HUES6 (cell line): Measurements from ENCODE around the gene DTWD1.
"Not testable (repeated sequence)": the region's sequence is repeated elsewhere in the genome, so short reads cannot be mapped to it uniquely, and the experiment has no call there.

Experiments
- H3K27ac ChIP-seq: 2 replicates; pipeline ENCODE4 v1.7.0; 2013; ENCODE audit warnings: low read depth, mild to moderate bottlenecking, low read length, inconsistent platforms
- H3K27me3 ChIP-seq: 2 replicates; pipeline ENCODE4 v1.6.1; 2013; ENCODE audit warnings: low read length; ENCODE audit not compliant: control insufficient read depth, insufficient read depth
- H3K36me3 ChIP-seq: 2 replicates; pipeline ENCODE4 v1.6.1; 2013; ENCODE audit warnings: low read length; ENCODE audit not compliant: control insufficient read depth, insufficient read depth
- H3K4me1 ChIP-seq: 2 replicates; pipeline ENCODE4 v1.6.1; 2013; ENCODE audit warnings: low read length; ENCODE audit not compliant: control insufficient read depth, insufficient read depth
- H3K4me3 ChIP-seq: 2 replicates; pipeline ENCODE4 v1.5.1; 2013; ENCODE audit warnings: low read depth, low read length
- H3K9ac ChIP-seq: one replicate; pipeline ENCODE4 v1.6.1; 2013; ENCODE audit warnings: mild to moderate bottlenecking, low read length
- H3K9me3 ChIP-seq: 2 replicates; pipeline ENCODE4 v1.6.1; 2013; ENCODE audit warnings: low read depth, low read length; ENCODE audit not compliant: control insufficient read depth, insufficient read depth

DTWD1 gene, protein sequence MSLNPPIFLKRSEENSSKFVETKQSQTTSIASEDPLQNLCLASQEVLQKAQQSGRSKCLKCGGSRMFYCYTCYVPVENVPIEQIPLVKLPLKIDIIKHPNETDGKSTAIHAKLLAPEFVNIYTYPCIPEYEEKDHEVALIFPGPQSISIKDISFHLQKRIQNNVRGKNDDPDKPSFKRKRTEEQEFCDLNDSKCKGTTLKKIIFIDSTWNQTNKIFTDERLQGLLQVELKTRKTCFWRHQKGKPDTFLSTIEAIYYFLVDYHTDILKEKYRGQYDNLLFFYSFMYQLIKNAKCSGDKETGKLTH

GRCh38 chr15:49620658-49621368, at the start of gene DTWD1, which contains the start of gene FAM227B:
Gene DTWD1 (plus strand): TSS chr15:49621048. CDS start chr15:49625168, 4,120 bp downstream.
Gene FAM227B (minus strand): TSS chr15:49620818. CDS start chr15:49615171, 5,647 bp downstream.
- Histone ChIP-seq H3K4me3 (peak within 1 kb of the TSS; percentile 88), H3K9me3 (peaks cover 13% of the 10 kb centered on the region), H3K27ac (peak within 1 kb of the TSS; percentile 83), H3K27me3 (no peaks in the 10 kb centered on the region), H3K9ac (peak within 1 kb of the TSS; percentile 87), H3K36me3 (peaks cover 21% of the 10 kb centered on the region), H3K4me1 (0 out of 2 replicates have a peak, but pooled peaks cover 5% of the 10 kb centered on the region)

- no peaks in the 10 kb centered on the region for H3K27me3 ChIP-seq
- no peaks in the 10 kb centered on the region for H3K36me3 ChIP-seq
- H3K9ac ChIP-seq, result no peak overlapping the region
- no peak overlapping the region for H3K27ac ChIP-seq
- H3K4me1 ChIP-seq, result no peaks in the 10 kb centered on the region
- no peaks in the 10 kb centered on the region for H3K9me3 ChIP-seq
- no peak overlapping the region for H3K4me3 ChIP-seq
Observed at GRCh38 chr15:49573421-49573820, 47.4 kb upstream of the DTWD1 start.

DNA sequence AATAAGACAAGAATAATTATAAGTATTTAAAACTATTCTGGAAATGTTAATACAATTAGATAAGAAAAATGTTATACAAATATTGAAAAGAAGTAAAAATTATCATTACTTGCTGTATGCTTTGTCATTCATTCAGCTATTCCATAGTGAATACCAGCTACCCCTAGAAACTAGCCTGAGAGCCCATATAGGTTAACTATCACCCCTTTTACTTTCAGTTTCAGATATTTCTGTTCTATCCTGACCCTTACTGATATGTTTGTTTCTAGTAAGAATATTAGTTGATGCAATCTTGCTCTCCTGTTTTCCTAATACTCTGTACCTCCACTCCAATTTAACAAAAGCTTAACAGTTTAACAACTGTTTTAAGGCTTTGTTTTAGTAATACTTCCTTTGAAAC, 31.8 kb upstream of the DTWD1 start:
- Histone ChIP-seq H3K9ac (no peak overlapping the region), H3K27me3 (no peaks in the 10 kb centered on the region), H3K4me3 (no peak overlapping the region), H3K9me3 (peaks cover 3% of the 10 kb centered on the region; the same call in 1 of the 2 replicates), H3K27ac (no peak overlapping the region), H3K4me1 (no peaks in the 10 kb centered on the region), H3K36me3 (no peaks in the 10 kb centered on the region)

- not testable (repeated sequence) for H3K36me3 ChIP-seq, H3K4me3 ChIP-seq, H3K9me3 ChIP-seq, H3K27me3 ChIP-seq, H3K9ac ChIP-seq, H3K4me1 ChIP-seq, H3K27ac ChIP-seq
Observed at GRCh38 chr15:49592829-49593316, 28.0 kb upstream of the DTWD1 start.

GRCh38 chr15:49604625-49605409, 16.0 kb upstream of the DTWD1 start:
- no peak overlapping the region for H3K4me3 ChIP-seq
- H3K9ac ChIP-seq, result no peak overlapping the region
- H3K27ac ChIP-seq, result no peak overlapping the region
- no peaks in the 10 kb centered on the region for H3K36me3 ChIP-seq
- no peaks in the 10 kb centered on the region for H3K4me1 ChIP-seq
- no peaks in the 10 kb centered on the region for H3K27me3 ChIP-seq
- H3K9me3 ChIP-seq, result peaks cover 14% of the 10 kb centered on the region; the same call in 1 of the 2 replicates

DNA sequence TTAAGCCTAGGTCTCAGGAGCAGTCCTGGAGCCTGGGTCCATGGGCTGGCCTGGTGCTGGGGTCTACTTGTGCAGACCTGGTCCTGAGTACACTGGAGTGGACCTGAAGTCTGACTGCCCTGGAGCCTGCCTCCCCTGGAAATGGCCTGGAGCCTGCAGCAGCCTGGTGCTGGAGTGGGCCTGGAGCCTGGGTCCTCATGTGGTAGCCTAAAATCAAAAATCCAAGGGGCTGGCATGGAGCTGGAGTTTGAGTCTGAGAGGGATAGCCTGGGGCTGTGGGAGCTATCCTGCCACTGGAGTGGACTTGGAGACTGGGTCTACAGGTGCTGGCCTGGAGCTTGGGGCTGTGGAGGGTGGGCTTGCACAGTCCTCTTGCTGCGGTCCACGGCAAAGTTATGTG, 15.3 kb upstream of the DTWD1 start:
- Histone ChIP-seq H3K9me3 (peaks cover 9% of the 10 kb centered on the region; the same call in 1 of the 2 replicates), H3K9ac (no peak overlapping the region), H3K36me3 (no peaks in the 10 kb centered on the region), H3K27ac (no peak overlapping the region), H3K27me3 (no peaks in the 10 kb centered on the region), H3K4me1 (peaks cover 2% of the 10 kb centered on the region), H3K4me3 (no peak overlapping the region)

- no peaks in the 10 kb centered on the region for H3K36me3 ChIP-seq
- peaks cover 5% of the 10 kb centered on the region for H3K4me1 ChIP-seq
- H3K4me3 ChIP-seq, result no peak overlapping the region
- H3K27ac ChIP-seq, result no peak overlapping the region
- no peak overlapping the region for H3K9ac ChIP-seq
- peaks cover 6% of the 10 kb centered on the region; the same call in 1 of the 2 replicates for H3K9me3 ChIP-seq
- H3K27me3 ChIP-seq, result no peaks in the 10 kb centered on the region
Observed at GRCh38 chr15:49606594-49606993, 14.3 kb upstream of the DTWD1 start.

DNA sequence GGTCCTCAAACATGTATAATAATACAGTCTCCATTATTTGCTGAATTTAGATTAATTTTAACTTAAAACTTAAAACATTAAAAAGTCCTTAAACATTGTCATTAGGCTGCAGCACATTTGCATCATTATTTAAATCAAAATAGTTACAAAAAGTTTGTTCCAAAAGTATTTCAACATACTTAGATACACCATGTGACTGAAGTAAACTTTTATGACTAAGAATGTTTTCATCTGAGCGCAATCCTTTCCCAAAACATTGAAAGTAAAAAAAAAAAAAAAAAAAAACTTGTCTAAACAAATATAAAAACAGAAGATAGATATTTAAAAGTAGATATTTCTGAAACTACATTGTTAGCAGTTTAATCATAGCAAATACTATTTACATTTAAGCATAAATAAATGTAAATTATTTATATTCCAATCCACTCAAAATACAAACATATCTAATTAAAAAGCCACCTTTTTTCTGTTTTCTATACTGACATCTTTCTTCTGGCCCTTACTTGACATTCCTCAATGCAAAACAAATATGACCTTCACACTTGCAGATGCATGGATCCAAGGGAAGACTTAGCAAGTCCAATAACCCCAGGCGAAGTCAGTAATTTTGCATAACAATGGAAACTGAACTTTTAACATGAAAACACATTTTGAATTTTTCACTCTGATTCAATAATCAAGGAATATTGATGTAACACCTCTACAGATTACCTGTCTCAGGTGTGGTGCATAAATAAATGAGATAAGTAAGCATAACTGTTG, 10.5 kb upstream of the DTWD1 start:
- H3K9ac ChIP-seq, result no peak overlapping the region
- no peaks in the 10 kb centered on the region for H3K27me3 ChIP-seq
- H3K4me1 ChIP-seq, result peaks cover 5% of the 10 kb centered on the region
- H3K27ac ChIP-seq, result no peak overlapping the region
- H3K36me3 ChIP-seq, result no peaks in the 10 kb centered on the region; the same call in 1 of the 2 replicates
- no peak overlapping the region for H3K4me3 ChIP-seq
- H3K9me3 ChIP-seq, result peaks cover 14% of the 10 kb centered on the region

DNA sequence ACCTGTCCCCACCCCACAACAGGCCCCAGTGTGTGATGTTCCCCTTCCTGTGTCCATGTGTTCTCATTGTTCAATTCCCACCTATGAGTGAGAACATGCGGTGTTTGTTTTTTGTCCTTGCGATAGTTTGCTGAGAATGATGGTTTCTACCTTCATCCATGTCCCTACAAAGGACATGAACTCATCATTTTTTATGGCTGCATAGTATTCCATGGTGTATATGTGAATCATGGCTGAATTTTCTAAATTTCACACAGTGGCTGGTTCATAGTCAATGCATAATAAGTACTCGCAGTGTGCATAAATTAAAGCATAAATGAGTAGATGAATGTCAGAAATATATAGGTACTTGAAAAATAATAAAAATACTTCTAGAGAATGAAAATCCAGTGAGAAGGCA, 8.6 kb upstream of the DTWD1 start:
- H3K27ac ChIP-seq, H3K4me1 ChIP-seq, H3K9ac ChIP-seq, H3K27me3 ChIP-seq, H3K36me3 ChIP-seq, H3K4me3 ChIP-seq: not testable (repeated sequence)
- H3K9me3 ChIP-seq, result peaks cover 14% of the 10 kb centered on the region

- no peaks in the 10 kb centered on the region for H3K27me3 ChIP-seq
- H3K27ac ChIP-seq, result no peak overlapping the region
- no peak overlapping the region for H3K9ac ChIP-seq
- H3K4me3 ChIP-seq, result no peak overlapping the region
- peaks cover 12% of the 10 kb centered on the region for H3K9me3 ChIP-seq
- peaks cover 7% of the 10 kb centered on the region; the same call in 1 of the 2 replicates for H3K36me3 ChIP-seq
- 0 out of 2 replicates have a peak, but pooled peaks cover 5% of the 10 kb centered on the region for H3K4me1 ChIP-seq
Observed at GRCh38 chr15:49619226-49619625, 1.6 kb upstream of the DTWD1 start.
